HepG2 (cell line): ENCODE measurements around the gene SIT1. TPM values are rescaled to one million over a fixed set of nuclear protein-coding genes. Genes with fewer than 3 reads are reported as not detected.

ENCODE experiments used
- CENPBD1 ChIP-seq: sonication (generic); formaldehyde crosslinking; IDR thresholded peaks from 2 replicates; pipeline ENCODE4 v1.8.0; 2022; ENCODE audit warnings: missing genetic modification reagents, low read depth, mild to moderate bottlenecking, borderline replicate concordance
- GATA4 ChIP-seq: sonication (generic); IDR thresholded peaks from 2 replicates; pipeline ENCODE4 v1.6.1; 2016; ENCODE audit warnings: antibody characterized with exemption, low read depth, borderline replicate concordance
- MAX ChIP-seq: IDR thresholded peaks from 2 replicates; pipeline ENCODE4 v1.6.1; 2012; ENCODE audit warnings: inconsistent platforms
- TCF12 ChIP-seq, 2 experiments: fragments of 450-650 bp in 1 of 2; sonication (generic) in 1 of 2; formaldehyde crosslinking in 1 of 2; IDR thresholded peaks; 2 replicates each; pipeline versions ENCODE4 v1.6.1 to v1.8.0; 2017 to 2022; ENCODE audit warnings: antibody characterized with exemption in 1 of 2, mild to moderate bottlenecking in 1 of 2, missing genetic modification reagents in 1 of 2, moderate library complexity in 1 of 2
- ZBTB2 ChIP-seq: sonication (generic); formaldehyde crosslinking; IDR thresholded peaks from 2 replicates; pipeline ENCODE4 v1.8.0; 2022; ENCODE audit warnings: low read depth, missing genetic modification reagents
- ZIK1 ChIP-seq: sonication (generic); formaldehyde crosslinking; IDR thresholded peaks from 2 replicates; pipeline ENCODE4 v1.5.0; 2020; ENCODE audit warnings: mild to moderate bottlenecking, low read depth, missing genetic modification reagents, borderline replicate concordance
- ZNF142 ChIP-seq: sonication (generic); formaldehyde crosslinking; IDR thresholded peaks from 2 replicates; pipeline ENCODE4 v1.4.0; 2020; ENCODE audit warnings: missing genetic modification reagents
- ZNF772 ChIP-seq: sonication (generic); formaldehyde crosslinking; IDR thresholded peaks from 2 replicates; pipeline ENCODE4 v1.5.0; 2020; ENCODE audit warnings: mild to moderate bottlenecking, missing genetic modification reagents
- ZXDC ChIP-seq: sonication (generic); formaldehyde crosslinking; IDR thresholded peaks from 2 replicates; pipeline ENCODE4 v1.5.0; 2020; ENCODE audit warnings: mild to moderate bottlenecking, missing genetic modification reagents
- polyA plus RNA-seq, 8 experiments: library from polyadenylated mRNA; depleted of rRNA in 3 of 8; stranded (reverse) in 7 of 8; unstranded in 1 of 8; fragments of >200 nt; fragmentation: Illumina TruSeq in 4 of 8; extraction: Trizol in 4 of 8; gene quantifications; 2 replicates each; pipeline versions ENCODE4 v1.2.1 to v1.2.3, GENCODE V29; 2011 to 2016; ENCODE audit warnings: low read depth in 4 of 8, missing spikeins in 1 of 8, mixed read lengths in 1 of 8; ENCODE audit not compliant: insufficient read depth in 1 of 8
- total RNA-seq, 5 experiments: library from RNA; depleted of rRNA; stranded (reverse); fragments of >200 nt; fragmentation: Illumina TruSeq; extraction: Trizol; gene quantifications; 2 replicates each; pipeline ENCODE4 v1.2.3, GENCODE V29; 2016; ENCODE audit warnings: low read depth in 1 of 5
- TF ChIP-seq, protein P1 (sequence below), 2 experiments: sonication (generic) in 1 of 2; formaldehyde crosslinking in 1 of 2; IDR thresholded peaks; 2 replicates each; pipeline versions ENCODE4 v1.4.0 to v1.6.1; 2016 to 2020; ENCODE audit warnings: borderline replicate concordance in 1 of 2, low read depth in 1 of 2, mild to moderate bottlenecking in 1 of 2, missing genetic modification reagents in 1 of 2

SIT1 gene
- total and polyA plus RNA-seq, 2 of the 13 experiments (the other 11 are each of a cell fraction or from before 2014, with no cell fraction given), result 0.09 to 6.7 TPM

DNA sequence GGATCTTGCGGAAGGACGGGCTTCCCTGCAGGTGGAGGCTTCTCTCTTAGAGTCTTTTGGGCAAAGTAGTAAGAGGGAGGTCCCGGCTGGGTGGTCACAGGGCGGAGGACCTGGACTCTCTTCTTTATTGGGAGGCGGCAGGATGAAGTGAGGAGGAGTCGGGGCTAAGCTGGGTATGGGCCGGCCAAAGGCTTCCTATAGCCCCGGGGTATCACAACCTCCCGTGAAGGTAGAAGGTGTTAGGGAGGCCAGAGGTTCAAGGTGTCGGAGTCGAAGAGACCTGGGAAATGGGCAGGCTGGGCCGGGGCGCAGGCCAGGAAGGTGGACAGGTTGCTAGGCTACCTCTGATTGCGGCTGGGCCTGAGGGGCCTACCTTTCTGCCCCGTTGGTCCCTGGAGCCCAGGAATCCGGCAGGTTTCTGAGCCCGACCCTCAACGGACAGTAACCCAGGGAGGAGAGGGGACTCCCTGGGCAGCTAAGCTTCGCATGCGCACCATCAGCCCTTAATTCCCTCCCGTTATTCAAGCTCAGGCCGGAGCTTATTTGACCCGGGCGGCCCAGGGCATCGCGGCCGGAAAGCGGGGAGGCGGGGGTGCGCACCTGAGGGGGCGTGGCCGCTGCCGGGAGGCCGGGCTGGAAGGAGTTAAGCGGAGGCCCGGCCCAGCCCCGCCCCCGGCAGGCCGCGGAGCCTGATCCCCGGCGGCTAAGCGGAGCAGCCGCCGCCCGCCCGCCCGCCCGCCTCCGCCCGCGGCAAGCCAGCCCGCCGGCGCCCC lies 46.0 kb downstream of the SIT1 start, which contains the start of gene TESK1 (continued):
- TF ChIP-seq, protein P1, sequence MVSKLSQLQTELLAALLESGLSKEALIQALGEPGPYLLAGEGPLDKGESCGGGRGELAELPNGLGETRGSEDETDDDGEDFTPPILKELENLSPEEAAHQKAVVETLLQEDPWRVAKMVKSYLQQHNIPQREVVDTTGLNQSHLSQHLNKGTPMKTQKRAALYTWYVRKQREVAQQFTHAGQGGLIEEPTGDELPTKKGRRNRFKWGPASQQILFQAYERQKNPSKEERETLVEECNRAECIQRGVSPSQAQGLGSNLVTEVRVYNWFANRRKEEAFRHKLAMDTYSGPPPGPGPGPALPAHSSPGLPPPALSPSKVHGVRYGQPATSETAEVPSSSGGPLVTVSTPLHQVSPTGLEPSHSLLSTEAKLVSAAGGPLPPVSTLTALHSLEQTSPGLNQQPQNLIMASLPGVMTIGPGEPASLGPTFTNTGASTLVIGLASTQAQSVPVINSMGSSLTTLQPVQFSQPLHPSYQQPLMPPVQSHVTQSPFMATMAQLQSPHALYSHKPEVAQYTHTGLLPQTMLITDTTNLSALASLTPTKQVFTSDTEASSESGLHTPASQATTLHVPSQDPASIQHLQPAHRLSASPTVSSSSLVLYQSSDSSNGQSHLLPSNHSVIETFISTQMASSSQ (IDR thresholded peaks at IDR 0.05; ENCODE audit: low read depth), result no peak
- TF ChIP-seq, protein P1 (CRISPR knock-in tag; IDR thresholded peaks at IDR 0.05; ENCODE audit: borderline replicate concordance), result no peak
- TF ChIP-seq TCF12 (IDR thresholded peaks at IDR 0.05) (no peak), TCF12 (CRISPR knock-in tag; IDR thresholded peaks at IDR 0.05) (peak; percentile 3; the same call in 1 of the 2 replicates), ZIK1 (no peak), MAX (peak; percentile 22; the same call in 1 of the 2 replicates), ZBTB2 (CRISPR knock-in tag) (peak; percentile 9; the same call in 1 of the 2 replicates), ZNF142 (peak; percentile 77; the same call in 1 of the 2 replicates), ZNF772 (CRISPR knock-in tag) (peak; percentile 46; the same call in 1 of the 2 replicates), ZXDC (CRISPR knock-in tag) (0 out of 2 replicates have a peak, but pooled peaks have one; percentile 24), GATA4 (no peak), CENPBD1 (no peak)
